ENCODE results near the gene GALR2.
"Not testable (repeated sequence)": the region's sequence is repeated elsewhere in the genome, so short reads cannot be mapped to it uniquely, and the experiment has no call there.

Gene GALR2

GRCh38 chr17:76074390-76075363, at the start of gene GALR2:
Gene GALR2, plus strand, starts transcription at chr17:76074781. Its CDS starts 103 bp downstream, at chr17:76074884.
- DNase-seq, result no peak

- no peak for DNase-seq
Observed at GRCh38 chr17:76025294-76025693, 49.3 kb upstream of the GALR2 start.

- no peak for DNase-seq
Observed at GRCh38 chr17:76026714-76027158, 47.8 kb upstream of the GALR2 start.

GRCh38 chr17:76027159-76027839, 47.3 kb upstream of the GALR2 start, which contains the start of gene EVPL:
Gene EVPL, minus strand, starts transcription at chr17:76027306. Its CDS starts 108 bp downstream, at chr17:76027198.
- DNase-seq, result no peak

GRCh38 chr17:76032073-76032779, 42.4 kb upstream of the GALR2 start:
- no peak for DNase-seq

- no peak for DNase-seq
Observed at GRCh38 chr17:76032780-76033108, 41.8 kb upstream of the GALR2 start.

- DNase-seq, result no peak
Observed at GRCh38 chr17:76033139-76033538, 41.4 kb upstream of the GALR2 start.

GRCh38 chr17:76034428-76035350, 39.9 kb upstream of the GALR2 start:
- DNase-seq, result no peak

- DNase-seq, result no peak
Observed at GRCh38 chr17:76036497-76037261, 37.9 kb upstream of the GALR2 start.

GRCh38 chr17:76038050-76038449, 36.5 kb upstream of the GALR2 start:
- DNase-seq, result no peak

GRCh38 chr17:76039121-76039520, 35.5 kb upstream of the GALR2 start:
- DNase-seq, result no peak

GRCh38 chr17:76040376-76040775, 34.2 kb upstream of the GALR2 start:
- DNase-seq, result no peak

- not testable (repeated sequence) for DNase-seq
Observed at GRCh38 chr17:76042868-76043267, 31.7 kb upstream of the GALR2 start.

GRCh38 chr17:76044475-76045007, 30.0 kb upstream of the GALR2 start:
- DNase-seq, result not testable (repeated sequence)

- DNase-seq, result no peak
Observed at GRCh38 chr17:76046064-76046463, 28.5 kb upstream of the GALR2 start.

- DNase-seq, result no peak
Observed at GRCh38 chr17:76048025-76048605, 26.5 kb upstream of the GALR2 start.

GRCh38 chr17:76048711-76049110, 25.9 kb upstream of the GALR2 start:
- no peak for DNase-seq

- no peak for DNase-seq
Observed at GRCh38 chr17:76049239-76049638, 25.3 kb upstream of the GALR2 start.

GRCh38 chr17:76049836-76050537, 24.6 kb upstream of the GALR2 start:
- DNase-seq, result no peak
